PC-3 (cell line): ENCODE data around the gene DENND1B. TPM values are rescaled to one million over a fixed set of nuclear protein-coding genes. Genes with fewer than 3 reads are reported as not detected.

Experiments
- ATAC-seq: fragments of 200-7000 bp; cut with Tn5 transposase; 2 replicates; pipeline ENCODE4 v1.9.1; 2020; ENCODE audit warnings: mild to moderate bottlenecking, moderate library complexity
- BruUV-seq: library from RNA; stranded (reverse); fragments of 400-500 nt; replicated peaks from 2 replicates; lab custom pipeline; 2021; lab: Mats Ljungman, UMichigan
- CTCF ChIA-PET: fragments of 300-600 bp; sonication (Branson Sonifier 250); formaldehyde crosslinking; loops from one replicate; lab custom pipeline; 2022; ENCODE audit warnings: antibody characterized with exemption; lab: Charles Lee
- POLR2A ChIA-PET: fragments of 300-600 bp; sonication (Branson Sonifier 250); formaldehyde crosslinking; loops from one replicate; lab custom pipeline; 2022; ENCODE audit warnings: antibody characterized with exemption; ENCODE audit not compliant: unreplicated experiment; lab: Charles Lee
- DNase-seq: peaks from one replicate; pipeline ENCODE4 v3.0.0-alpha.2; 2015
- H2AFZ ChIP-seq: fragments of 300-600 bp; sonication (generic); 2 replicates; pipeline ENCODE4 v1.6.0; 2016; ENCODE audit warnings: antibody characterized with exemption, low read length
- H3F3A ChIP-seq: fragments of 300-600 bp; sonication (generic); one replicate; pipeline ENCODE4 v1.6.0; 2017; ENCODE audit warnings: antibody characterized with exemption, low read length, control low read depth, mild to moderate bottlenecking; ENCODE audit not compliant: unreplicated experiment
- H3K27ac ChIP-seq: fragments of 300-600 bp; sonication (generic); 2 replicates; pipeline ENCODE4 v1.5.1; 2016; ENCODE audit warnings: mild to moderate bottlenecking, low read length
- H3K27me3 ChIP-seq: fragments of 300-600 bp; sonication (generic); 2 replicates; pipeline ENCODE4 v1.6.1; 2016; ENCODE audit warnings: low read length, mixed read lengths
- H3K36me3 ChIP-seq: fragments of 300-600 bp; sonication (generic); 2 replicates; pipeline ENCODE4 v1.6.1; 2016; ENCODE audit warnings: low read depth, mixed run types, low read length, mixed read lengths
- H3K4me1 ChIP-seq: fragments of 300-600 bp; sonication (generic); 2 replicates; pipeline ENCODE4 v1.5.1; 2016; ENCODE audit warnings: low read length; ENCODE audit not compliant: insufficient read depth
- H3K4me2 ChIP-seq: fragments of 300-600 bp; sonication (generic); 2 replicates; pipeline ENCODE4 v1.6.0; 2016; ENCODE audit warnings: low read length
- H3K4me3 ChIP-seq: fragments of 300-600 bp; sonication (generic); 2 replicates; pipeline ENCODE4 v1.5.1; 2016; ENCODE audit warnings: mild to moderate bottlenecking, low read length, mixed read lengths
- H3K79me2 ChIP-seq: fragments of 300-600 bp; sonication (generic); 2 replicates; pipeline ENCODE4 v1.6.1; 2017; ENCODE audit warnings: low read length, mixed read lengths
- H3K9ac ChIP-seq: fragments of 300-600 bp; sonication (generic); 2 replicates; pipeline ENCODE4 v1.6.0; 2016; ENCODE audit warnings: mild to moderate bottlenecking, low read length
- H3K9me2 ChIP-seq: fragments of 300-600 bp; sonication (generic); replicated peaks from 2 replicates; pipeline ENCODE4 v1.6.1; 2016; ENCODE audit warnings: mixed run types, low read length, mixed read lengths
- H3K9me3 ChIP-seq: fragments of 300-600 bp; sonication (generic); 2 replicates; pipeline ENCODE4 v1.6.1; 2016; ENCODE audit warnings: low read length, mixed read lengths
- H4K20me1 ChIP-seq: fragments of 300-600 bp; sonication (generic); 2 replicates; pipeline ENCODE4 v1.6.1; 2016; ENCODE audit warnings: low read length, mixed read lengths
- EZH2 ChIP-seq: fragments of 300-600 bp; sonication (generic); IDR thresholded peaks from one replicate; pipeline ENCODE4 v1.6.1; 2017; ENCODE audit warnings: antibody characterized with exemption, mild to moderate bottlenecking, low read length; ENCODE audit not compliant: unreplicated experiment
- EZH2phosphoT487 ChIP-seq: fragments of 300-600 bp; sonication (generic); IDR thresholded peaks from 2 replicates; pipeline ENCODE4 v1.6.1; 2018; ENCODE audit warnings: mild to moderate bottlenecking, antibody characterized with exemption, low read length, borderline replicate concordance
- intact Hi-C: fragments of 100-400 bp; cut with micrococcal nuclease; formaldehyde crosslinking; loops from 2 replicates; pipeline ENCODE4 v1.9.0; 2023
- total RNA-seq: library from RNA; depleted of rRNA; stranded (reverse); fragments of >200 nt; gene quantifications from 2 replicates; pipeline ENCODE4 v1.2.3, GENCODE V29; 2014
- TF ChIP-seq, protein P1 (sequence below): fragments of 300-600 bp; sonication (generic); conservative IDR thresholded peaks from 2 replicates; pipeline ENCODE4 v1.5.1; 2017; ENCODE audit warnings: antibody characterized with exemption, low read depth, mild to moderate bottlenecking, low read length

Gene DENND1B
- total RNA-seq, 1 experiment from 2014 or later, result 7.4 TPM

DNA sequence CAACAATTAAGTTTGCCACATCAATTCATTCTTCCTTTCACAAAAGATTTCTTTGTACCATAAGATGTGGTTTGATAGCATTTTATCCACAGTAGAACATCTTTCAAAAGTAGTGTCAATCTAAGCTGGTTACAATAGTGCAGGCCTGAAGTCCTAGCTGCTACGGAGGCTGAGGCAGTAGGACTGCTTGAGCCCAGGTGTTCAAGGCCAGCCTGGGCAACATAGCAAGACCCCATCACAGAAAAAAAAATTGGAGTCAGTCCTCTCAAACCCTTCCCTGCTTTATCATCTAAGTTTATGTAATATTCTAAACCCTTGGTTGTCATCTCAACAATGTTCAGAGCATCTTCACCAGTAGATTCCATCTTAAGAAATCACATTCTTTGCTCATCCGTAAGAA lies 31.7 kb downstream of the DENND1B start:
- intact Hi-C loops, result no loop called here
- no peak overlapping the region for H3K9ac ChIP-seq
- CTCF ChIA-PET, result no interaction called here

DNA sequence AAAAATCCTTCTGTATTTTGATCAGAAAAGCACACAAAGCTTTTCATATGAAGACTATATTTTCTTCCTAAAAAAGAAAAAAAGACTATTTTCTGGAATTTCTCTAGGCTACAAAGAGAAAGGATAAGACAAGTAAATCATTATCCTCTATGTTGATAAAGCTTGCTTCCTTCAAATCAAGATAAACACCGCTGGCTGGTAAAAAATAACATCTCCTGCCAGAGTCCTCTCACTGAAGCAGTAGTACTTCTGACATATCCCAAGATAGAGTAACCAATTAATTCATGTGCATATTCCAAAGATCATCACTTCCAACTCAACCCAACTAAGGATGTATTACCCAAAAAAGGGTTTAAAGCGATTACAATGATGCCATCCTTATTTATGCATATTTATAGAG lies 34.3 kb downstream of the DENND1B start:
- intact Hi-C loops, result no loop called here
- H3F3A ChIP-seq, result no peaks in the 10 kb centered on the region
- no peak overlapping the region for H3K27ac ChIP-seq
- ATAC-seq (no peak), DNase-seq (no peak)
- POLR2A ChIA-PET, result no interaction called here
- CTCF ChIA-PET, result no interaction called here
- H2AFZ ChIP-seq, result no peak overlapping the region
- 0 out of 2 replicates have a peak, but pooled peaks cover 9% of the 10 kb centered on the region for H3K79me2 ChIP-seq
- H3K4me1 ChIP-seq, result peaks cover 5% of the 10 kb centered on the region
- no peaks in the 10 kb centered on the region for H3K27me3 ChIP-seq
- H3K4me2 ChIP-seq, result no peak overlapping the region
- H3K36me3 ChIP-seq, result no peaks in the 10 kb centered on the region
- no peak overlapping the region for H3K4me3 ChIP-seq
- no peaks in the 10 kb centered on the region for H3K9me3 ChIP-seq
- no TSS peak for BruUV-seq
- TF ChIP-seq EZH2 (no peak), EZH2phosphoT487 (no peak)
- TF ChIP-seq, protein P1, sequence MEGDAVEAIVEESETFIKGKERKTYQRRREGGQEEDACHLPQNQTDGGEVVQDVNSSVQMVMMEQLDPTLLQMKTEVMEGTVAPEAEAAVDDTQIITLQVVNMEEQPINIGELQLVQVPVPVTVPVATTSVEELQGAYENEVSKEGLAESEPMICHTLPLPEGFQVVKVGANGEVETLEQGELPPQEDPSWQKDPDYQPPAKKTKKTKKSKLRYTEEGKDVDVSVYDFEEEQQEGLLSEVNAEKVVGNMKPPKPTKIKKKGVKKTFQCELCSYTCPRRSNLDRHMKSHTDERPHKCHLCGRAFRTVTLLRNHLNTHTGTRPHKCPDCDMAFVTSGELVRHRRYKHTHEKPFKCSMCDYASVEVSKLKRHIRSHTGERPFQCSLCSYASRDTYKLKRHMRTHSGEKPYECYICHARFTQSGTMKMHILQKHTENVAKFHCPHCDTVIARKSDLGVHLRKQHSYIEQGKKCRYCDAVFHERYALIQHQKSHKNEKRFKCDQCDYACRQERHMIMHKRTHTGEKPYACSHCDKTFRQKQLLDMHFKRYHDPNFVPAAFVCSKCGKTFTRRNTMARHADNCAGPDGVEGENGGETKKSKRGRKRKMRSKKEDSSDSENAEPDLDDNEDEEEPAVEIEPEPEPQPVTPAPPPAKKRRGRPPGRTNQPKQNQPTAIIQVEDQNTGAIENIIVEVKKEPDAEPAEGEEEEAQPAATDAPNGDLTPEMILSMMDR, result no peak
- H4K20me1 ChIP-seq, result no peaks in the 10 kb centered on the region
- H3K9me2 ChIP-seq, result no peaks in the 10 kb centered on the region
- no peak overlapping the region for H3K9ac ChIP-seq

More for the DNA sequence above, 31.7 kb downstream of the DENND1B start:
- BruUV-seq, result no TSS peak
- DNase-seq (no peak), ATAC-seq (no peak)
- Histone ChIP-seq H3K27me3 (no peaks in the 10 kb centered on the region), H3K9me2 (no peaks in the 10 kb centered on the region), H3K27ac (no peak overlapping the region), H3K4me1 (no peaks in the 10 kb centered on the region), H4K20me1 (no peaks in the 10 kb centered on the region), H3K4me2 (no peak overlapping the region), H3K79me2 (0 out of 2 replicates have a peak, but pooled peaks cover 13% of the 10 kb centered on the region), H2AFZ (no peak overlapping the region), H3K4me3 (no peak overlapping the region), H3K36me3 (no peaks in the 10 kb centered on the region), H3F3A (no peaks in the 10 kb centered on the region), H3K9me3 (no peaks in the 10 kb centered on the region)
- POLR2A ChIA-PET, result no interaction called here
- TF ChIP-seq, protein P1, result no peak
- TF ChIP-seq EZH2 (no peak), EZH2phosphoT487 (no peak)

DNA sequence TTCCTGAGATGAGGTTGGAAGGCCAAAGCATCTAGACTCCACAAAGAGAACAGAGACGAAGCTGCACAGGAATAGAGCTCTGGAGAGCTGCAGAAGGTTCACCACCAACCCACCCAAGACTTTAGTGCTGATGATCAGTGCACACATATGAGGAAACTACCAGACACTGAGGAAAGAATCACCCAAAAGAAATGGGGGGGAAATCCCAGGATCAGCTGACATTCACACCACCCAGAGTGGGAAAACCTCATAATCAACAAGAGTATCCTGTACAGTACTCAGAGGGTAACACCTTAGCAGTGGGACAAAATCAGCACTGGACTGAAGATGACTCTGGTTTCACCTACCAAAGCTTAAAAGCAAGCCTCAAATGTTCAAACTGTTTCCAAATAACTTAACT lies 36.4 kb downstream of the DENND1B start:
- Histone ChIP-seq H3K4me2 (no peak overlapping the region), H3K79me2 (0 out of 2 replicates have a peak, but pooled peaks cover 12% of the 10 kb centered on the region), H3K9me2 (no peaks in the 10 kb centered on the region), H3K36me3 (no peaks in the 10 kb centered on the region), H3K9ac (no peak overlapping the region), H4K20me1 (no peaks in the 10 kb centered on the region), H3K4me1 (peaks cover 5% of the 10 kb centered on the region), H3K4me3 (no peak overlapping the region), H2AFZ (no peak overlapping the region), H3F3A (no peaks in the 10 kb centered on the region), H3K27me3 (no peaks in the 10 kb centered on the region), H3K9me3 (no peaks in the 10 kb centered on the region), H3K27ac (no peak overlapping the region)
- CTCF ChIA-PET, result no interaction called here
- TF ChIP-seq, protein P1, result no peak
- TF ChIP-seq EZH2 (no peak), EZH2phosphoT487 (no peak)
- no peak for DNase-seq
- intact Hi-C loops, result no loop called here
- POLR2A ChIA-PET, result no interaction called here
- ATAC-seq, result no peak
- no TSS peak for BruUV-seq
